BJ (cell line): ENCODE measurements around the gene ICAM5. TPM values are rescaled to one million over a fixed set of nuclear protein-coding genes. Genes with fewer than 3 reads are reported as not detected.

Experiments
- CTCF ChIA-PET: fragments of 350-600 bp; formaldehyde crosslinking; extraction: SDS; loops from one replicate; lab custom pipeline; 2021; ENCODE audit warnings: antibody characterized with exemption, inconsistent platforms; lab: Yijun Ruan, JAX
- POLR2A ChIA-PET: fragments of 300-600 bp; sonication (Branson Sonifier 250); formaldehyde crosslinking; extraction: SDS; loops from one replicate; lab custom pipeline; 2021; ENCODE audit warnings: antibody characterized with exemption; lab: Charles Lee
- DNase-seq: peaks from one replicate; pipeline ENCODE4 v3.0.0-alpha.2; 2011; ENCODE audit warnings: low read depth
- H3K27me3 ChIP-seq: 2 replicates; pipeline ENCODE4 v1.6.0; 2011; ENCODE audit warnings: low read length; ENCODE audit not compliant: control insufficient read depth, insufficient read depth
- H3K36me3 ChIP-seq: 2 replicates; pipeline ENCODE4 v1.5.1; 2011; ENCODE audit warnings: low read length; ENCODE audit not compliant: control insufficient read depth, insufficient read depth
- H3K4me3 ChIP-seq: 2 replicates; pipeline ENCODE4 v1.5.1; 2011; ENCODE audit warnings: low read depth, mild to moderate bottlenecking, control low read depth, low read length
- polyA plus RNA-seq: library from polyadenylated mRNA; depleted of rRNA; stranded (reverse); fragments of >200 nt; gene quantifications from 2 replicates; pipeline ENCODE4 v1.2.3, GENCODE V29; 2011
- TF ChIP-seq, protein P1 (sequence below): IDR thresholded peaks from 2 replicates; pipeline ENCODE4 v1.5.1; 2011; ENCODE audit warnings: low read depth, mild to moderate bottlenecking, control low read depth, inconsistent platforms, low read length, moderate library complexity; ENCODE audit not compliant: insufficient read depth

The ICAM5 gene
- polyA plus RNA-seq, 1 experiment, result 9.2 TPM

DNA sequence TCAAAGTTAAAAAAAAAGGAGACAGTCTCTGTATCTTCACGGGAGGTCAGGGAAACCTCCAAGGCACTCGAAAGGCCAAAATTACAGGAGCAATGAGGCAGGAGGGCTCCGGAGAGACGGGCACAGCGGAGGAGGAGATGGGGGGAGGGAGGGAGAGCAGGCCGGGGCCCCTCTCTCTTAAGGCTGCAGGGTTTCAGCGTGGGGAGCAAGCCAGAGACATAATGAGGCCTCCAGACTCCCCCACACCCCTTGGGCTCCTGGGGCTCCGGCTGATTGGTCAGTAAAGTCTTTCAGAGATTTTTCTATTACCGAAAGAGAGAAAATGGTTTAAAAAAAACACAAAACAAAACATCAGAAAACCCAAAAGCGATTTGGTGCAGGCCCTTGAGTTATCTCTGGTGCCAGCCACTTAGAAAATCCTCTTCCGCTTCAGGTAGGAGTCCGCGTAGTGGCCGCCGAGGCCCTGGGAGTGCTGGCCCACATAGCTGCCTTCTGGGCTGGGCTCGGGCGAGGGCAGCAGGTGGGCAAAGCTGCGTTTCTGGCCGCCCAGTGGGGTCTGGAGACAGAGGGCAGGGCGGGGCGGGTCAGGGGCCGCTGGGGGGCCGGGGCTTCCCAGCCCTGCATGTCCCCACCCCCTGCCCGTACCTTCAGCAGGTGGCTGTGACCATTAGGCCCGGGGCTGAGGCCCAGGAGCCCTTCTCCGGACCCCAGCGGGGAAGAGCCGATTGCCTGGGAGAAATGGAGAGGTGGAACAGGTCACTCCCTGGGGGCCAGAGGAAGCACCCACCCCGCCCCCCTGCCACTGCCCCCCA, 27.5 kb downstream of the ICAM5 start:
- Histone ChIP-seq H3K4me3 (no peak overlapping the region), H3K27me3 (no peaks in the 10 kb centered on the region), H3K36me3 (peaks cover 29% of the 10 kb centered on the region)
- no peak for DNase-seq
- ChIA-PET POLR2A (interaction anchor here (0.6 kb wide), 2 partner anchors 16 to 26 kb away, joined by 3 to 5 read pairs; no protein-coding TSS in a partner anchor), CTCF (no interaction called here)
- TF ChIP-seq, protein P1, sequence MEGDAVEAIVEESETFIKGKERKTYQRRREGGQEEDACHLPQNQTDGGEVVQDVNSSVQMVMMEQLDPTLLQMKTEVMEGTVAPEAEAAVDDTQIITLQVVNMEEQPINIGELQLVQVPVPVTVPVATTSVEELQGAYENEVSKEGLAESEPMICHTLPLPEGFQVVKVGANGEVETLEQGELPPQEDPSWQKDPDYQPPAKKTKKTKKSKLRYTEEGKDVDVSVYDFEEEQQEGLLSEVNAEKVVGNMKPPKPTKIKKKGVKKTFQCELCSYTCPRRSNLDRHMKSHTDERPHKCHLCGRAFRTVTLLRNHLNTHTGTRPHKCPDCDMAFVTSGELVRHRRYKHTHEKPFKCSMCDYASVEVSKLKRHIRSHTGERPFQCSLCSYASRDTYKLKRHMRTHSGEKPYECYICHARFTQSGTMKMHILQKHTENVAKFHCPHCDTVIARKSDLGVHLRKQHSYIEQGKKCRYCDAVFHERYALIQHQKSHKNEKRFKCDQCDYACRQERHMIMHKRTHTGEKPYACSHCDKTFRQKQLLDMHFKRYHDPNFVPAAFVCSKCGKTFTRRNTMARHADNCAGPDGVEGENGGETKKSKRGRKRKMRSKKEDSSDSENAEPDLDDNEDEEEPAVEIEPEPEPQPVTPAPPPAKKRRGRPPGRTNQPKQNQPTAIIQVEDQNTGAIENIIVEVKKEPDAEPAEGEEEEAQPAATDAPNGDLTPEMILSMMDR, result no peak

DNA sequence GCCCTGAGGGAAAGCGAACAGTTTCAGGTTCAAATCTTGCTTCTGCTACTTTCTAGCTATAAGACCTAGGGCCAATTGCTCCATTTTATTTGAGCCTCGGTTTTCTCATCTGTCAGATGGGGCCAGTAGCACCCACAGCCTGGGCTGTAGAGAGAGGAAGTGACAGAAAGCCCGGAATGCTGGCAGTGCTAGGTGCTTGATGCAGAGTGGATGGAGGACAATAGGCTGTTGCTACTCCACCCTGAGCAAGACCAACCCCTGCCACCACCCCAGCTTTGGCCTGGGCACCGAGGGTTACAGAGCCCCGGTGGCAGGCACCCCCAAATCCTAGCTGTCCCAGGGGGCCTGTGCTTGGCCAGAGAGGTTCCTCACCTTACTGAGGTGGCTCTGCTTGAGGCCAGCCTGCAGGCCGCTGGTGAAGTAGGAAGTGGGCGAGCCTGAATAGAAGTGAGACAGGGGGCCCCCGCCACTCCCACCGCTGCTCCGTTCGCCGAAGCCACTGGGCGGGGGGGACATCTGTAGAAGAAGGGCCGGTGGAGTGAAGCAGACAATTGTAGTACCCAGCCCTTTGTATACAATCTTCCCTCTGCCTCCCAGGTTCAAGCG, 28.2 kb downstream of the ICAM5 start:
- Histone ChIP-seq H3K27me3 (no peaks in the 10 kb centered on the region), H3K36me3 (peaks cover 35% of the 10 kb centered on the region), H3K4me3 (no peak overlapping the region)
- TF ChIP-seq, protein P1, result no peak
- DNase-seq, result no peak
- POLR2A ChIA-PET, result no interaction called here
- CTCF ChIA-PET, result no interaction called here

DNA sequence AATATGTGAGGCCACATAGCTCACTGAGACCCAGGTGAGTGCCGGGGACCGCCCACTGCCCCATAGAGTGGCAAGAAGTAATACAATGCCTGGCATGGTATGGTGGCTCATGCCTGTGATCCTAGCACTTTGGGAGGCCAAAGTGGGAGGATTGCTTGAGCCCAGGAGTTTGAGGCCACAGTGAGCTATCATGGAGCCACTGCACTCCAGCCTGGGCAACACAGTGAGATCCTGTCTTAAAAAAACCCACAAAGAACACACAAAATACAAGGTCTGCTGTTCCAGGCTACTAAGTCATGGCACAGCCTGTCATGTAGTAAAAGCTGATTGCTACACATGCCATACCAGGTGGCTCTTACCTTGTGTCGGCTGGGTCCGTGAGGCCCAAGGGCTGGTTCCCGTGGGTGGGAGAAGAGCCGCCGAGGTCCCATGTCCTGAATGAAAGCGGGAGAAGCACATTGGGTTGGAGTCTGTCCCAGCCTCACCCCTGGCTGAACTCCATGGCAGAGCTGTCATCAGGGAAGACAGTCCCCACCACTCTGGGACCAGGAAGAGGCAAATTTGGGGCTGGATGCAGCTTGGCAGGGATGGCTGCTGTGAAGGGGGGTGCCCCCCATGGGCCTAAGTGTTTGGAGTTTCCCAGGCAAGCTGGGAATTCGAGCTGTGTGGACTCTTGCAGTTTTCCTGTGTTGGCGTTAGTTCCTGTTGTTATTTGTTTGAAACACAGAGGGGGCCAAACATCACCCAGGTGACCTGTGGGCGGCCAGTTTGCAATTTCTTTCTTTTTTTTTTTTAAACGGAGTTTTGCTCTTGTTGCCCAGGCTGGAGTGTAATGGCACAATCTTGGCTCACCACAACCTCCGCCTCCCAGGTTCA, 29.3 kb downstream of the ICAM5 start:
- Histone ChIP-seq H3K4me3 (no peak overlapping the region), H3K36me3 (peaks cover 42% of the 10 kb centered on the region), H3K27me3 (no peaks in the 10 kb centered on the region)
- CTCF ChIA-PET, result no interaction called here
- TF ChIP-seq, protein P1, result no peak
- POLR2A ChIA-PET, result interaction anchor here (0.6 kb wide), 1 partner anchor 81 kb away, joined by 12 read pairs; no protein-coding TSS in a partner anchor
- no peak for DNase-seq

DNA sequence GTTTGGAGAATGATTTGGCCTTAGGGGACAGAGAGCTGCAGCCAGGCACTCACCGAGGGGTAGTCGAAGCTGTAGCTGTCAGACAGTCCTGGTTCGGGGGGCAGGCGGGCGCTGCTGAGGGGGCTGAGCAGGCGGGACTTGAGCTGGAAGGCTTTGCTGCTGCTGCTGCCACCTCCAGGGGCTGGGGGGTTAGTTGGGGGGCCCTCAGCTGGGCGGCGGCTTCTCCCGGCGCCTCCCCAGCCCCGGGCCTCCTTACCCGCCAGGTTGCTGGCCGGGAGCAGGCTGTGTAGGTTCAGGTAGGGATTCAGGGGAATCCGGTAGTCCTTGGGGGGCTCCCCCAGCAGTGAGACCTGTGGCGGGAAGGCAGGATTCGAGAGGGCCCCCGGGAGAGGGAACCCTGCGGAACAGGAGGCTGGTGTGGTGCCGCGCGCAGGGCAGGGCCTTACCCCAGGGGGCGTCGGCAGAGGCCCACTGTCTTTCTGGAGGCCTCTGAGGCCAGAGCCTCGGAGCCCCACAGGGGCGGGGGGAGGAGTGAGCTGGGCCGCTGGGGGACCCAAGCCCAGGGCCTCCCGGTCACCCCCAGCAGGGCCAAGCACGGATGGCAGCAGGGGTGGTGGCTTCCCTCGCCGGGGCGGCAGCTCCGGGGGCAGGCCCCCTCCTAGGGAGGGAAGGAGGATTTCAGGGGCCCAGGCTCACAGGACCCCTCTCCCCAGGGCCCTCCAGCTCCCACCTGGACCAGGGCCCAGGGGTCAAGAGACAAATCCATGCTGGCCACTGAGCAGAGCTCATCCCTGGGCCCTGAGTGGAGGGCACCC, 31.1 kb downstream of the ICAM5 start:
- POLR2A ChIA-PET, result interaction anchor here (0.6 kb wide), 1 partner anchor 29 kb away, joined by 4 read pairs; no protein-coding TSS in a partner anchor
- H3K4me3 ChIP-seq, result no peak overlapping the region
- no peaks in the 10 kb centered on the region for H3K27me3 ChIP-seq
- CTCF ChIA-PET, result interaction anchor here (0.6 kb wide), 1 partner anchor 16 kb away, joined by 3 read pairs; no protein-coding TSS in a partner anchor
- no peak for DNase-seq
- H3K36me3 ChIP-seq, result peaks cover 44% of the 10 kb centered on the region
- TF ChIP-seq, protein P1, result no peak
